Nephron progenitor cell (in vitro differentiated cells): ENCODE measurements around the gene HIVEP2.
A peak's percentile ranks its signal among the peaks of the same experiment; 100 is the strongest.

Experiments used
- DNase-seq: peaks from one replicate; pipeline ENCODE4 v3.0.0; 2021
- H3K27ac Mint-ChIP-seq: 2 replicates; pipeline ENCODE4 v1.8.0; 2021; ENCODE audit warnings: mild to moderate bottlenecking, moderate library complexity, mixed read lengths
- H3K27me3 Mint-ChIP-seq: 2 replicates; pipeline ENCODE4 v1.8.0; 2021; ENCODE audit warnings: mild to moderate bottlenecking, low read depth, mixed read lengths; ENCODE audit not compliant: poor library complexity
- H3K36me3 Mint-ChIP-seq: 2 replicates; pipeline ENCODE4 v1.8.0; 2021; ENCODE audit warnings: low read depth, mixed read lengths
- H3K4me1 Mint-ChIP-seq: 2 replicates; pipeline ENCODE4 v1.8.0; 2021; ENCODE audit warnings: mixed read lengths
- H3K4me3 Mint-ChIP-seq: 2 replicates; pipeline ENCODE4 v1.8.0; 2021; ENCODE audit warnings: mild to moderate bottlenecking, moderate library complexity, mixed read lengths
- H3K9me3 Mint-ChIP-seq: 2 replicates; pipeline ENCODE4 v1.8.0; 2021; ENCODE audit warnings: mild to moderate bottlenecking, moderate library complexity, mixed read lengths
- TF ChIP-seq, protein P1 (sequence below): fragments of 200-600 bp; sonication (generic); IDR thresholded peaks from 2 replicates; pipeline ENCODE4 v1.5.0; 2021; ENCODE audit warnings: antibody characterized with exemption

Gene HIVEP2

DNA sequence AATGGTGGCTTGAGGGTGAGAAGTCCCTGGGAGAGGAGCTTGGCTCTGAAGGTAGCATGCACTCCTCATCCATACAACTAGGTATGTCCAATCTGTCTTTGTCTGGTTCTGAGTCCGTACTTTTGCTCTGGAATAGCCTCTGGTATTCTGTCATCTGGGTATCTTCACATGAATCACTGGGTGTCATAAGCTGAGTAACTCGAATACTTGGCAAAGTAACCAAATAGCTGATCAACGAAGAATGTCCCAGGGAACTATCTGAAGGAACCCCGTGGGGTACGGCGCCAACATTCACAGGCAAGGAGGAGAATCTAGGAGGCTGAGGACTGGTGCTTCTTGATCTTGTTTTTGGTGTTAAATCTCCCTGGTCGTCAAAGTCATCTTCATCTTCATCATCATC lies 184.8 kb downstream of the HIVEP2 start:
- no peak overlapping the region for H3K27ac Mint-ChIP-seq
- TF ChIP-seq, protein P1, sequence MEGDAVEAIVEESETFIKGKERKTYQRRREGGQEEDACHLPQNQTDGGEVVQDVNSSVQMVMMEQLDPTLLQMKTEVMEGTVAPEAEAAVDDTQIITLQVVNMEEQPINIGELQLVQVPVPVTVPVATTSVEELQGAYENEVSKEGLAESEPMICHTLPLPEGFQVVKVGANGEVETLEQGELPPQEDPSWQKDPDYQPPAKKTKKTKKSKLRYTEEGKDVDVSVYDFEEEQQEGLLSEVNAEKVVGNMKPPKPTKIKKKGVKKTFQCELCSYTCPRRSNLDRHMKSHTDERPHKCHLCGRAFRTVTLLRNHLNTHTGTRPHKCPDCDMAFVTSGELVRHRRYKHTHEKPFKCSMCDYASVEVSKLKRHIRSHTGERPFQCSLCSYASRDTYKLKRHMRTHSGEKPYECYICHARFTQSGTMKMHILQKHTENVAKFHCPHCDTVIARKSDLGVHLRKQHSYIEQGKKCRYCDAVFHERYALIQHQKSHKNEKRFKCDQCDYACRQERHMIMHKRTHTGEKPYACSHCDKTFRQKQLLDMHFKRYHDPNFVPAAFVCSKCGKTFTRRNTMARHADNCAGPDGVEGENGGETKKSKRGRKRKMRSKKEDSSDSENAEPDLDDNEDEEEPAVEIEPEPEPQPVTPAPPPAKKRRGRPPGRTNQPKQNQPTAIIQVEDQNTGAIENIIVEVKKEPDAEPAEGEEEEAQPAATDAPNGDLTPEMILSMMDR: no peak
- no peak overlapping the region for H3K4me3 Mint-ChIP-seq
- peaks cover 6% of the 10 kb centered on the region for H3K4me1 Mint-ChIP-seq
- H3K9me3 Mint-ChIP-seq: no peaks in the 10 kb centered on the region
- H3K27me3 Mint-ChIP-seq: no peaks in the 10 kb centered on the region
- DNase-seq: no peak
- peaks cover 26% of the 10 kb centered on the region for H3K36me3 Mint-ChIP-seq

DNA sequence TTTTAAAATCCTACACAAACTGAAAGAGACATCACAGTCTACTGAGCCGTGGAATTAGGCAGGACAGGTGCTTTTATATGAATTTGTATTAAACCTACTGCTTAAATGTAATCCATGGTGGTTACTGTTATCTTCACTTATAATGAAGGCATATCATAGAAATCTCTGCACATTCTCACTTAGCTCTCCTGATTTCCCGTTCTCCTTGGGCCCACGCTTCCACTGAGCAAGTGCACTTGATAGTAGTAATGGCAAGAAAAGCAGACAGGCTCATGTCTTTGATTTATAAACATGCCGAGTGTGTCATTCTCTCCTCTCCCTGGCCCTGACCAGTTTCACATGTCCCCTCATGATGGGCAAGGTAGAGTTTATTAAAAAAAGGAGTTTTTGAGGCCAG lies 186.3 kb downstream of the HIVEP2 start:
- DNase-seq: no peak
- Mint-ChIP-seq H3K4me1 (peaks cover 6% of the 10 kb centered on the region), H3K4me3 (no peak overlapping the region), H3K27ac (no peak overlapping the region), H3K27me3 (no peaks in the 10 kb centered on the region), H3K9me3 (no peaks in the 10 kb centered on the region), H3K36me3 (peaks cover 28% of the 10 kb centered on the region)
- TF ChIP-seq, protein P1: no peak

DNA sequence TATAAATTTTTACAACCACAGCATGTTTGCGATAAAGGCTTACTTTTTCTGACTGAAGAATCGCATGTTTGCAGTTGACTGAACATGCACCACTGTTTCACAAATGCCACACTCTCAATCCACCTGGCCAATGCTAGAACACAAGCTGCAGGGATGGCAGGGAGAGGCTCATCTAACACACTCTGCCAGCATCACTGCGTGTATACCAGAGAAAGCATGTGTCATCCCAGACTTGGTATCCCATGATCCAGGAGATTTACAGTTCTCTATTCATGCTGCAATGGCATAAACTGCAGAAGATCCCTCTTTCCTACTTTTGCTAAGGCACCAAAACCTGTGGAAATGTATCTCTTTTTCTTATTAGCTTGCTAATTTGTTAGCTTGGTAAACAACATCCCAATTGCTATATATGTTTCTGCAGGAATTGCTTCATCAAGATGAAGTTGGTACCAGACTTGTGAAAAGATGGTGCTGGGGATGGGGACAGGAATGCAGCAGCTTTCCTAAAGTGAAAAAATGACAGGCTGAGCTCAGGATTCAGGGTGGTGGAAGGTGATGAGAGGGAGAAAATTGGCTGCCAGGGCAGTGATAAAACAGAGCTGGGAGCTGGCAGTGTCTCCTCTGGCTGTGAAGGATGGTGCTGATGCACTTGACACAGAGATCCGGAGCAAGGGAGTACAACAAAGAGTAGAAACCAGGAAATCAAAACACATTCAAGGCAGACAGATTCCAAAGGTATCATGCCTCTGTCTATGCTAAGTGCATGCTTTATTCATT lies 186.9 kb downstream of the HIVEP2 start:
- Mint-ChIP-seq H3K36me3 (peaks cover 34% of the 10 kb centered on the region), H3K9me3 (no peaks in the 10 kb centered on the region), H3K27ac (peak overlapping the region; percentile 3), H3K27me3 (no peaks in the 10 kb centered on the region), H3K4me3 (no peak overlapping the region), H3K4me1 (peaks cover 6% of the 10 kb centered on the region)
- DNase-seq: no peak
- TF ChIP-seq, protein P1: no peak

DNA sequence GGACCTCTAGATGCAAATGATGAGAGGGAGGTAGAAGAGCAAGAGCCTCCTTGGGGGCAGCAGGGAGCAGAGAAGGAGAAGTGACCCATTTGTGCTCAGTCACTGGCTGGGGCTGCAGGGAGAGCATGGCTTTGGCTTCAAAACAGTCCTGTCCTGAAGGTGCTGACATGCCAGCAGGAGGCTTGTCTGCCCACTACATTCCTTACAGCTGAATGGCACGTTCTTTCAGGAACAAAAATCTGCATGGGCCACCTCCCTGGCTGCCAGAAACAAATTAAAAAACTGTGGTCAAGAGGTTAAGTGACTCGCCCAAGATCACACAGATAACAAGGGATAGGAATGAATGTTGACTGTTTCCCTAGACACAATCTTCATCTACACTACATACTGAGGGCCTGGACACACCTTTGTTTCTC lies 188.8 kb downstream of the HIVEP2 start:
- peaks cover 30% of the 10 kb centered on the region for H3K36me3 Mint-ChIP-seq
- DNase-seq: no peak
- no peak overlapping the region for H3K4me3 Mint-ChIP-seq
- no peak overlapping the region for H3K27ac Mint-ChIP-seq
- H3K4me1 Mint-ChIP-seq: no peaks in the 10 kb centered on the region
- TF ChIP-seq, protein P1: no peak
- H3K27me3 Mint-ChIP-seq: no peaks in the 10 kb centered on the region
- H3K9me3 Mint-ChIP-seq: no peaks in the 10 kb centered on the region

- no peaks in the 10 kb centered on the region for H3K9me3 Mint-ChIP-seq
- no peaks in the 10 kb centered on the region for H3K4me1 Mint-ChIP-seq
- H3K27ac Mint-ChIP-seq: no peak overlapping the region
- no peak overlapping the region for H3K4me3 Mint-ChIP-seq
- DNase-seq: no peak
- H3K27me3 Mint-ChIP-seq: peaks cover 3% of the 10 kb centered on the region
- TF ChIP-seq, protein P1: no peak
- peaks cover 15% of the 10 kb centered on the region for H3K36me3 Mint-ChIP-seq
These were observed 191.8 kb downstream of the HIVEP2 start for GRCh38 chr6:142753196-142753595.

DNA sequence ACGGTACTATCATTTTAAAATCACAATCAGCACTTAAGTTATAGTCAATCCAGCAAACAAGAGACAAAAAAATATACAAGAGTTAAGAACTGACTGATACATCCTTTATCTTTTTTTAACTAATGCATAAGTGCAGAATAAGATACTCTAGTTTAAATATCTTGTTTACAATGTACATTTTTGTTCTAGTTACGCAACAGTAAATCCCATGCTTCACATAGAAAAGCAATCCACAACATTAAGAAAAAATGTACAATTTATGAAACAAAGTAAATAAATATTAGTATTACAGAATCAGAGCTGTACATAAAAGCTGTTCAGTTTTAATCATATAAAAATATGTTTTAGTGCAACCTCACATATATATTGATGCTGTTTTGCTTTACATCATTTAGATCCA lies 192.6 kb downstream of the HIVEP2 start:
- H3K4me3 Mint-ChIP-seq: no peak overlapping the region
- peaks cover 3% of the 10 kb centered on the region for H3K27me3 Mint-ChIP-seq
- no peak for DNase-seq
- peaks cover 9% of the 10 kb centered on the region for H3K36me3 Mint-ChIP-seq
- TF ChIP-seq, protein P1: no peak
- H3K4me1 Mint-ChIP-seq: no peaks in the 10 kb centered on the region
- no peak overlapping the region for H3K27ac Mint-ChIP-seq
- no peaks in the 10 kb centered on the region for H3K9me3 Mint-ChIP-seq
